CD4-positive, alpha-beta T cell (primary cell): ENCODE data around the gene GRIN1. TPM values are rescaled to one million over a fixed set of nuclear protein-coding genes. Genes with fewer than 3 reads are reported as not detected.

Experiments
- ATAC-seq: fragments of 200-7000 bp; cut with Tn5 transposase; one replicate; pipeline ENCODE4 v1.10.0; 2022; ENCODE audit warnings: mild to moderate bottlenecking; ENCODE audit not compliant: poor library complexity
- CTCF ChIA-PET: fragments of 350-600 bp; sonication (Branson Sonifier 250); formaldehyde crosslinking; loops from one replicate; lab custom pipeline; 2021; ENCODE audit warnings: antibody characterized with exemption, inconsistent platforms; lab: Charles Lee
- POLR2A ChIA-PET: fragments of 350-600 bp; sonication (Branson Sonifier 250); formaldehyde crosslinking; loops from one replicate; lab custom pipeline; 2021; ENCODE audit warnings: antibody characterized with exemption, inconsistent platforms; lab: Charles Lee
- DNase-seq, 14 experiments: peaks; one replicate each; pipeline ENCODE4 v3.0.0-alpha.2; 2013 to 2020; ENCODE audit warnings: mixed read lengths in 2 of 14
- H3K27ac ChIP-seq, 2 donors: one replicate each; pipeline versions ENCODE4 v1.5.1 to v1.7.0; 2013; ENCODE audit warnings: low read length in 2 of 2, low read depth in 1 of 2, mild to moderate bottlenecking in 1 of 2
- H3K27me3 ChIP-seq, 2 experiments: 1 replicate in 1 of 2; 2 replicates in 1 of 2; pipeline versions ENCODE4 v1.6.1 to v1.7.0; 2013; ENCODE audit warnings: low read length in 2 of 2, control low read depth in 1 of 2, mild to moderate bottlenecking in 1 of 2, moderate library complexity in 1 of 2; ENCODE audit not compliant: insufficient read depth in 2 of 2, control insufficient read depth in 1 of 2
- H3K36me3 ChIP-seq: one replicate; pipeline ENCODE4 v1.6.1; 2013; ENCODE audit warnings: low read length, control low read depth; ENCODE audit not compliant: insufficient read depth
- H3K4me1 ChIP-seq: one replicate; pipeline ENCODE4 v1.6.1; 2013; ENCODE audit warnings: low read length, control low read depth; ENCODE audit not compliant: insufficient read depth
- H3K4me3 ChIP-seq: one replicate; pipeline ENCODE4 v1.5.1; 2013; ENCODE audit warnings: mild to moderate bottlenecking, low read length, moderate library complexity
- H3K9me3 ChIP-seq, 2 experiments: 1 replicate in 1 of 2; 2 replicates in 1 of 2; pipeline versions ENCODE4 v1.6.1 to v1.7.0; 2013; ENCODE audit warnings: low read length in 2 of 2, mild to moderate bottlenecking in 2 of 2, control low read depth in 1 of 2, moderate library complexity in 1 of 2; ENCODE audit not compliant: control insufficient read depth in 1 of 2, insufficient read depth in 1 of 2
- H3K27ac Mint-ChIP-seq: one replicate; pipeline ENCODE4 v1.8.0; 2020; ENCODE audit warnings: mixed read lengths
- H3K27me3 Mint-ChIP-seq: one replicate; pipeline ENCODE4 v1.8.0; 2021; ENCODE audit warnings: mixed read lengths
- H3K36me3 Mint-ChIP-seq: one replicate; pipeline ENCODE4 v1.8.0; 2021; ENCODE audit warnings: low read depth, mixed read lengths
- H3K4me1 Mint-ChIP-seq: one replicate; pipeline ENCODE4 v1.8.0; 2021; ENCODE audit warnings: low read depth, mixed read lengths
- H3K4me3 Mint-ChIP-seq: one replicate; pipeline ENCODE4 v1.8.0; 2020; ENCODE audit warnings: mild to moderate bottlenecking, mixed read lengths
- H3K9me3 Mint-ChIP-seq: one replicate; pipeline ENCODE4 v1.8.0; 2020; ENCODE audit warnings: mixed read lengths
- intact Hi-C, 2 experiments: fragments of 100-400 bp; cut with DNase I in 1 of 2; cut with micrococcal nuclease in 1 of 2; formaldehyde crosslinking; loops; one replicate each; pipeline versions ENCODE4 v1.15.1 to v1.9.0; 2023 to 2025; cut with DNase I, micrococcal nuclease
- total RNA-seq, 174 experiments: library from RNA in 2 of 174; stranded (reverse) in 2 of 174; gene quantifications; one replicate each; pipeline ENCODE4 v1.2.3 and lab custom pipeline; 2021 to 2026
- TF ChIP-seq, protein P1 (sequence below): fragments of 200-600 bp; IDR thresholded peaks from one replicate; pipeline ENCODE4 v1.8.0; 2022; ENCODE audit warnings: antibody characterized with exemption, mild to moderate bottlenecking

The GRIN1 gene
- total RNA-seq, 2 experiments from 2014 or later = not detected

DNA sequence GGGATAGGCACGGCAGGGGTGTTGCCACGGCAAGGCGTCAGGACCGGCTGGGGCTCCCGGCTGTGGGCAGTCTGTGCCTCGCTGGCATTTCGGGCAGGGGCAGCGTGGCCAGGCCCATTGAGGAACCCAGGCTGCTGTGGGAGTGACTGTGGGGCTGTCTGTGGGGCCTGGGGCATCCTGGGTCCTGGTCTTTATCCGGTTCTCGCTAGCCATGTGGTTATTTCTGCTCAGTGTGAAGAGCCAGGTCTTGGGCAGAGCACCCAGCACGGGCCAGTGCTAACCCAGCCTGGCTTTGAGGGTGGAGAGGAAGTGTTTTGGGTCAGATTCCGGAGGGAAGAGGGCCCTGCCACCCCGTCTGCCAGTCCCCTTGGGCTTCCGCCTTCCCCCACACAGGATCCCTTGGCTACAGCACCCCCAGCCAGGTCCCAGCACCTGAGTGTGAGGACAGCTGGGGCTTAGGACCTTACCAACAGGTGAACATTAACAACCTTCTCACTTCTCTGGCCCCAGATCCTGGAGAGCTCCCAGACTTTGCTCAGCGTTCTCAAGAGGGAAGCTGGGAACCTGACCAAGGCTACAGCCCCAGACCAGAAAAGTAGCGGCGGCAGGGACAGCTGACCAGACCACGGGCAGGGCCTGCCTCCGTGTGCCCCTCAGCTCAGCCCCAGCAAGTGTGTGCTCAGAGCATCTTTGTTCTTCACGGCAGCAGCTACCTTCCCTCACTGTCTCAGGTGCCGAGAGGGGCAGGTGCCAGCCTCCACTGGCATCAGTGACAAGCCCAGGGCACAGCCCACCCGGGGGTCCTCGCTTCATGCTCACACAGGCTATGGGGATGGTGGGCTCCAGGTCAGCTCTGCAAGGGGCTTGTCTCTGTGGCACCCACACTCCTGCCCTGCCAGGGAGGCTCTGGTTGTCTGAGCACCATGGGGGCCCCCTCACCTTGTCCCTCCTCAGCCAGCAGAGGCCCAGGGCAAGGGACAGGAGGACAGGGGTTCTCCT lies 50.6 kb downstream of the GRIN1 start:
- no peaks in the 10 kb centered on the region for H3K9me3 ChIP-seq
- DNase-seq = no peak
- no peaks in the 10 kb centered on the region for H3K27me3 ChIP-seq
- peaks cover 34% of the 10 kb centered on the region for H3K36me3 ChIP-seq
- Mint-ChIP-seq H3K36me3 (peaks cover 39% of the 10 kb centered on the region), H3K27ac (peak overlapping the region; percentile 79), H3K9me3 (no peaks in the 10 kb centered on the region), H3K4me1 (peaks cover 25% of the 10 kb centered on the region), H3K27me3 (no peaks in the 10 kb centered on the region), H3K4me3 (peak overlapping the region; percentile 94)
- POLR2A ChIA-PET = interaction anchor here (0.9 to 3.5 kb wide), 12 partner anchors 7 to 462 kb away, joined by 3 to 39 read pairs (median 8); partner anchors contain the start of genes MAN1B1, NELFB, RNF208 and TPRN
- ATAC-seq = no peak
- H3K4me3 ChIP-seq = peak overlapping the region; percentile 100
- peak overlapping the region; percentile 85 to 86 for H3K27ac ChIP-seq
- intact Hi-C loops = loop anchor here (1.0 to 5.0 kb wide), 4 partner anchors 9 to 61 kb away; partner anchors contain the start of gene RNF208 (in 1 of the 2)
- peaks cover 50% of the 10 kb centered on the region for H3K4me1 ChIP-seq
- CTCF ChIA-PET = interaction anchor here (0.7 to 2.8 kb wide), 11 partner anchors 11 to 165 kb away, joined by 3 to 14 read pairs (median 4); partner anchors contain the start of genes RNF224, TPRN and TUBB4B
- TF ChIP-seq, protein P1, sequence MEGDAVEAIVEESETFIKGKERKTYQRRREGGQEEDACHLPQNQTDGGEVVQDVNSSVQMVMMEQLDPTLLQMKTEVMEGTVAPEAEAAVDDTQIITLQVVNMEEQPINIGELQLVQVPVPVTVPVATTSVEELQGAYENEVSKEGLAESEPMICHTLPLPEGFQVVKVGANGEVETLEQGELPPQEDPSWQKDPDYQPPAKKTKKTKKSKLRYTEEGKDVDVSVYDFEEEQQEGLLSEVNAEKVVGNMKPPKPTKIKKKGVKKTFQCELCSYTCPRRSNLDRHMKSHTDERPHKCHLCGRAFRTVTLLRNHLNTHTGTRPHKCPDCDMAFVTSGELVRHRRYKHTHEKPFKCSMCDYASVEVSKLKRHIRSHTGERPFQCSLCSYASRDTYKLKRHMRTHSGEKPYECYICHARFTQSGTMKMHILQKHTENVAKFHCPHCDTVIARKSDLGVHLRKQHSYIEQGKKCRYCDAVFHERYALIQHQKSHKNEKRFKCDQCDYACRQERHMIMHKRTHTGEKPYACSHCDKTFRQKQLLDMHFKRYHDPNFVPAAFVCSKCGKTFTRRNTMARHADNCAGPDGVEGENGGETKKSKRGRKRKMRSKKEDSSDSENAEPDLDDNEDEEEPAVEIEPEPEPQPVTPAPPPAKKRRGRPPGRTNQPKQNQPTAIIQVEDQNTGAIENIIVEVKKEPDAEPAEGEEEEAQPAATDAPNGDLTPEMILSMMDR = no peak

- Histone ChIP-seq H3K27me3 (no peaks in the 10 kb centered on the region), H3K9me3 (no peaks in the 10 kb centered on the region), H3K4me3 (no peak overlapping the region), H3K27ac (peak overlapping the region in 1 of 2 donors; percentile 86), H3K4me1 (peaks cover 46% of the 10 kb centered on the region), H3K36me3 (peaks cover 30% of the 10 kb centered on the region)
- H3K27me3 Mint-ChIP-seq = no peaks in the 10 kb centered on the region
- TF ChIP-seq, protein P1 = no peak
- intact Hi-C loops = no loop called here
- DNase-seq (no peak), ATAC-seq (no peak)
- H3K4me1 Mint-ChIP-seq = peaks cover 25% of the 10 kb centered on the region
- H3K36me3 Mint-ChIP-seq = peaks cover 37% of the 10 kb centered on the region
- H3K4me3 Mint-ChIP-seq = peak overlapping the region; percentile 94
- POLR2A ChIA-PET = interaction anchor here (1.3 to 3.5 kb wide), 3 partner anchors 33 to 50 kb away, joined by 3 to 22 read pairs (median 17); partner anchors contain the start of genes RNF208 and TUBB4B
- peak overlapping the region; percentile 67 for H3K27ac Mint-ChIP-seq
- CTCF ChIA-PET = interaction anchor here (1.2 to 2.8 kb wide), 3 partner anchors 10 to 155 kb away, joined by 3 to 9 read pairs (median 6); partner anchors contain the start of gene TPRN
- no peaks in the 10 kb centered on the region for H3K9me3 Mint-ChIP-seq
Measured at GRCh38 chr9:137190315-137190856, 51.4 kb downstream of the GRIN1 start.

- peaks cover 25% of the 10 kb centered on the region for H3K36me3 ChIP-seq
- TF ChIP-seq, protein P1 = no peak
- Mint-ChIP-seq H3K4me3 (no peak overlapping the region), H3K9me3 (no peaks in the 10 kb centered on the region), H3K36me3 (peaks cover 31% of the 10 kb centered on the region), H3K27me3 (no peaks in the 10 kb centered on the region), H3K4me1 (peaks cover 25% of the 10 kb centered on the region), H3K27ac (peak overlapping the region; percentile 67)
- no peaks in the 10 kb centered on the region for H3K27me3 ChIP-seq
- peaks cover 39% of the 10 kb centered on the region for H3K4me1 ChIP-seq
- no peak overlapping the region for H3K4me3 ChIP-seq
- H3K27ac ChIP-seq = no peak overlapping the region
- intact Hi-C loops = no loop called here
- DNase-seq (no peak), ATAC-seq (no peak)
- CTCF ChIA-PET = interaction anchor here (0.5 kb wide), 1 partner anchor 61 kb away, joined by 3 read pairs; no protein-coding TSS in a partner anchor
- POLR2A ChIA-PET = interaction anchor here (0.8 to 1.3 kb wide), 2 partner anchors 10 to 33 kb away, joined by 3 read pairs; no protein-coding TSS in a partner anchor
- no peaks in the 10 kb centered on the region for H3K9me3 ChIP-seq
Measured at GRCh38 chr9:137191245-137191644, 52.3 kb downstream of the GRIN1 start.
